ENCODE measurements around the gene FBRSL1.

DNA sequence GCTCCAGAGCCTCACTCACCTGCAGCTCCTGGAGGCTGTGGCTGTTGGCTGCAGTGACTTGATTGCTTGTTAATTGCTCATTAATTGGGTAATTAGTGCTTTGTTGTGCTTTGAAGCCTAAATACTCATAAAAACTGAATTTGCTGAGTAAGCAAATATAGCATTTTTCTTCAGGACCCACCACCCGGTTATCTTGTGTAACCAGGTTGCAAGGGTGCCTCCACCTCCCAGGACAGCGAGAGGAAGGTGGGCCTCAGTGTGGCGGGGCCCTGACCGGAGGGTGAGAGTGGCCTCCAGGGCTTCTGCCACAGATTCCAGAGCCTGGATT lies 48.7 kb downstream of the FBRSL1 start:
- TF ChIP-seq CTCF (IDR thresholded peaks at IDR 0.05) (no peak), POLR2A (IDR thresholded peaks at IDR 0.05) (no peak)

All from heart left ventricle (tissue), 13 donors.